Putamen (tissue), 1 donor: ENCODE results near the gene KCND3.

Experiments used
- DNase-seq: peaks from one replicate; pipeline ENCODE4 v3.0.0-alpha.2; 2016; ENCODE audit warnings: low spot score

The KCND3 gene

DNA sequence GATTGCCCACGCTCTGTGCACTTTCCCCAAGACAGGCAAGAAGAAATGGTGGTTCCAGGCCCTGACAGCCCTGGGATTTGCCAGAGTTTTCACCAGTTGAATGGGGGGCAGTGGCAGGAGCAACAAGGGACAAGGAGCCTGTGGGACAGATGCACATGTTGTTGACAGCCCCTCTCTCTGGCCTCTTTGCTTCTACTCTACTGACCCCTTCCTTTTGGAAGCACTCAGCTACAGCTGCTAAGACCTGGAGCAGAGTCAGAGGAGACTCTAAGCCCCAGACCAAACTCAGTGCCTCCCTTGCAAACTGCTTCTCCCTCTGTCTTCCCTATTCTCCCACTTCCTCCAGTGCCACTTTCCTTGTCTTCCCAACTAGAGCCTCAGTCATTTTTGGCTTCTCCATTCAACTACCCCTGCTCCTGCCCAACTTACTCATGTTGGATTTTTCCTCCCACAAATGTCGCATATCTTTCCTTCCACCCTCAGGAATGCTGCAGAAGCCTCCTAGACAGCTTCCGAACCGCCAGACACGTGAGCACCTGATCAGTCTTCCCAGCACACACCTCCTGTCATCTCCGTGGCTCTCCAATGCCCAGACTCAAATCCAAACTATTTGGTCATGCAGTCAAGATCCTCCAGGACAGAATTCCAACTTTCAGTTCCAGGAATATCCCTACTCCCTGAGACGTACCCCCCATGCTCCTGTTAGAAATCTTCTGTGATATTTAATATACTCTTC, 259.4 kb downstream of the KCND3 start:
- no peak for DNase-seq

DNA sequence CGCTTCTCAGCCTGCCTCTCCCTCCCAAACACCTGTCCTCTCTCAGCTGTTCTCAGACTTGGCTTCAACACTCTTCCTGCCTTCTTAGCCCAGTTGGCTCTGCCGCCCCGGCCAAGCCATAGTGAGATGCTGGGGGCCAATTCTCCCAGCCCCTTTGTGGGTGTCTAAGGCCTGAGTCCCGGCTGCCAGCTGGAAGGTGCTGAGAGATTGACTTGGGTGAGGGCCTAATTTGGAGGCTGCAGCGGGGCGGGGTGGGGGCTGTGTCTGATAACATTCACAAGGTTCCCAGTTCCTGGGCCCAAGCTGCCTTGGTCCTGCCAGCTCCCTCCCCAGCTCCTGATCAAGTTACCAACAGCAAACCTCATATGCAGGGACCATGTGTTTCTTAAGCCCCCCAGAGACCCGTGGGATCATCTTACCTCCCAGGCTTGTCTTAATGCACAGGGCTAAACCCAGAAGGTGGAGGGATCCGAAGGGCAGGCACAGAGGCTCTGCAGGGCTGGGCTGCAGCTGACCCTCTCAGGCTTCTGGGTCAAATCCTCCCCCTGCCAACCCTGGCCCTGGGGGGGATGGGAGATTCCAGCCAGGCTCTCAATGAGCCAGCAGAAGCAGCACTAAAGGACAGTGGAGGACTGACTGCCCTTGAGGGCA, 260.1 kb downstream of the KCND3 start:
- no peak for DNase-seq

DNA sequence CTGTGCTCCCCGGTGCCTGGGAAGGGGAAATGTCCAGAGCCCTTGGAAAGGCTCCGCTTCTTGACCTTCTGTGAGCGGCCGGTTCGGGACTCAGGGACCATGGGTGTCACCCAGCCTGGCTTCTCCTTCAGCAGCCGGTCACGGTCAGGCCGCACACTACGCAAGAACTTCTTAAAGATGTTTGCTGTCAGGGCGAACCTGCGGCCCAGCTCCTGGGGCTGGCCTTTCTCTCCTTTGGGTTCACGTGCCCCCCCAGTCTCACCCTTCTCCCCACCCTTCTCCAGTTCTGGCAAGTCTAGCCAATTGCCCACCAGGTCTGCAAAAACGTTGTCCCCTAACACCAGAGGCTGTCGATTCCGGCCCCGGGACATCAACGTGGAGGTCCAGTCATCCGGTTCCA, 262.4 kb downstream of the KCND3 start:
- DNase-seq, result no peak

DNA sequence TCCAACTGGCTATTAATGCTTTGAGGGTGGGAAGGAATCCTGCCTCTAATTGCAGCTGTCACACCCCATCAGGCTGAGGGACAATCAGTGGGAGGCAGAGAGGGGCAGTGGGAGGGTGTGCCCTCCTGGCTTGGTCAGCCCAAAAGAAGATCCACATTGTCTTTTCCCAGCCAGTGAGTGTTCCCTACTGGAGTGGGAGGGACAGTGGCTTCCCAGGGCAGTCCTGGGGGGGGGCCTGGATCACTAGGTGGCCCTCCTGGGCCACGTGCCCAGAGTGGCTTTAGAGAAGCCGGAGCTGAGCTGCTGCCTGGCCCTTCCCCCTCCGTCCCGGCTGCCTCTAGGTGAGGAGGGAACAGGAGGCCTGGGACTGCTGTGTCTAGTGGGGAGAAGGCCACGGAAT, 264.3 kb downstream of the KCND3 start:
- DNase-seq, result no peak

DNA sequence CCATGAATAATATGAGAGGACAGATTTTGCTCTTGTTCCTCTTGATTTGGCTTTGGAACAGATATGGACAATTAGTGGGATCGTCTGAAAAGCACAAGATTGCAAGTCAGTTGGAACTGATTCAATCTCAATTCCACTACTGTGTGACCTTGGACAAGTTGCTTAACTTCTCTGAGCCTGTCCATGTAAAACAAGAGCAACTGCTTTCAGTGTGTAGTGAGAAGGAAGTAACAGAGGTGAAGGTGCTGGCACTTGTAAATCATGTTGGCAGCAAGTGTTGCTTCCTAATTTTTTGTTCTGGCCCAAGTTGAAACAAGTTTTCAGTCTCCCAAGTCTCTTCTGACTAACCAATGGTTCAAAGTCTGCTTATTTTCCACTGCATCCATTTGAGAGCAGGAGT, 265.6 kb downstream of the KCND3 start:
- no peak for DNase-seq

DNA sequence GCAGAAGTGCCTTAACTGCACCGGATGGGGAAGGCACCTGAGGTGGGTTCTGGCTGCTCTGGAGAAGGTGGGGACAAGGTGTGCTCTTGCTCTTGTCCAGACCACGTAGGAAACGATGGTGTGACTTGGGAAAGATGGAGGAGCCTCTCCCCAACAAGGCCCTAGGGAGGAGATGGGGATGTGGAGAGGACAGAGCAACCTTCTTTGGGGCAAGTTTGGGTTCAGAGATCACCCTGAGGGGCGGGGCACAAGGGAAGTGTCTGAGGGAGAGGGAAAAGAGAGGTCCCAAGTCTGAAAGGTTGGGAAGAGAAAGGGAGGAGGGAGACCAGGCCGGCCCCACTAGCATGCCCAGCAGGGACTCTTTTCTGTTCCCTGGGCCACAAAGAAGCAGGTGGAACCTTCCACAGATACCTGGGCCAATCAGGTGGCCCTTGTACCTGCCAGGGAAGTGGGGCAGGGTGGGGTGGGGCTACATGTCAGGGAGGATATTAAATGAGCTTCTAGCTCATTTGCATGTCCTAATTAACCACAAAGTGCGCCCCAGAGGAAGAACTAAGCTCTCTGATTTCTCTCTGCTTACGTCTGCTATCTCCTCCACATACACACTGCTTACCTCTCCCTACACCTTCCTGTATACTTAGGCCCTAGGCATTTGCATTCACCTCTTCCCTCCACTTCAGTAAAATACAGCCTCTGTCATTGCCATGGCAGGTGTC, 266.2 kb downstream of the KCND3 start:
- DNase-seq, result no peak

DNA sequence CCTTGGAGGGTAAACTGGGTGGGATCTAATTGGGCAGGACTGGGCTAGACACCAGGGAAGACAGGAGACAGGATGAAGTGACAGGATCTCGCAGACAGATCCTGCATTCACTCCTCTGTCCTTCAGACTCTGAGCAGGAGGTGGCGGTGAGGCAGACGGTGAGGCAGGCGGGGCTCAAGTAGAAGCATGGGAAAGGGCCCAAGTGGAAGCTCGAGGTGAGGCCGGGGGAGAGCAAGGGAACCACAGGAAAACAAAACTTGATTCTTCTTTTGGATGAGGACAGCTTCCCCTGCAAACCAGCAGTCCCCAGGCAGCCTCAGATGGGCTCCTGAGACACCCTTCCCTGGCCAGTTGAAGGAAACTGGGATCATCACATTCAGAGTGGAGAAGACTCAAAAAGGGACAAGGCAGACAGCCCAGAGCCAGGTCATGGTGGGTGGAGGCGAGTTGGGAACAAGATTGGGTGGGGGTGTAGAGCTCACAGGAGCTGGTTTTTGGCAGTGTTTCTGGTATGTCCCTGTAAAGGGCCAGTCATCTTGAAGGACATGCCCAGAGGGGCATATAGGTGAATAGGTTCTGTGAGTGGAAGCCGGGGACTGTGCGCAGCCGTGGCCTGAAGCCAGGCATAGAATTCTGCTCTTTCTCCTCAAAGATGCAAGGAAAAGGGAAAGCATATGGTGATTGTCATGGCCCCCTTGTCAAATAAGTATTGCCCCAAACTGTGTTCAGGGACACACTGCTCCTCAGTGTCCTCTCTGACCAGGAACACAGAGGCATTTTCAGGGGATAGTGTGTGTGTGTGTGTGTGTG, 268.3 kb downstream of the KCND3 start:
- DNase-seq, result no peak
